NOMO-1 (cell line): ENCODE data around the gene ALDH3B2.
"Not testable (repeated sequence)": the region's sequence is repeated elsewhere in the genome, so short reads cannot be mapped to it uniquely, and the experiment has no call there.

Source experiments
- DNase-seq, 2 experiments: peaks; one replicate each; lab custom pipeline; 2025; ENCODE audit not compliant: unreplicated experiment in 2 of 2; lab: John Stamatoyannopoulos, UW

ALDH3B2 gene

GRCh38 chr11:67674442-67674871 is at the start of gene ALDH3B2:
Gene ALDH3B2, minus strand, starts transcription at chr11:67674623. Its CDS starts 7,688 bp downstream, at chr11:67666935.
- DNase-seq, result no peak

GRCh38 chr11:67723036-67723435 is 48.6 kb upstream of the ALDH3B2 start:
- not testable (repeated sequence) for DNase-seq

- DNase-seq, result not testable (repeated sequence)
Measured at GRCh38 chr11:67716226-67716625, 41.8 kb upstream of the ALDH3B2 start.

GRCh38 chr11:67715801-67716200 is 41.4 kb upstream of the ALDH3B2 start:
- DNase-seq, result not testable (repeated sequence)

- not testable (repeated sequence) for DNase-seq
Measured at GRCh38 chr11:67713892-67714509, 39.6 kb upstream of the ALDH3B2 start.

GRCh38 chr11:67711676-67712075 is 37.3 kb upstream of the ALDH3B2 start:
- not testable (repeated sequence) for DNase-seq

- DNase-seq, result not testable (repeated sequence)
Measured at GRCh38 chr11:67711212-67711611, 36.8 kb upstream of the ALDH3B2 start.

- not testable (repeated sequence) for DNase-seq
Measured at GRCh38 chr11:67709806-67710205, 35.4 kb upstream of the ALDH3B2 start.

- DNase-seq, result peak in 1 of 2 experiments; percentile 33
Measured at GRCh38 chr11:67705264-67705663, 30.8 kb upstream of the ALDH3B2 start.

GRCh38 chr11:67704524-67704923 is 30.1 kb upstream of the ALDH3B2 start:
- no peak for DNase-seq

GRCh38 chr11:67703709-67704108 is 29.3 kb upstream of the ALDH3B2 start:
- DNase-seq, result not testable (repeated sequence)

GRCh38 chr11:67700548-67701262 is 26.3 kb upstream of the ALDH3B2 start:
- DNase-seq, result no peak

- no peak for DNase-seq
Measured at GRCh38 chr11:67700141-67700540, 25.7 kb upstream of the ALDH3B2 start.

- DNase-seq, result no peak
Measured at GRCh38 chr11:67699521-67699920, 25.1 kb upstream of the ALDH3B2 start.

GRCh38 chr11:67698247-67698646 is 23.8 kb upstream of the ALDH3B2 start:
- DNase-seq, result no peak

GRCh38 chr11:67697846-67698245 is 23.4 kb upstream of the ALDH3B2 start:
- no peak for DNase-seq

GRCh38 chr11:67696998-67697397 is 22.6 kb upstream of the ALDH3B2 start:
- DNase-seq, result no peak

- no peak for DNase-seq
Measured at GRCh38 chr11:67695606-67696005, 21.2 kb upstream of the ALDH3B2 start.

- DNase-seq, result no peak
Measured at GRCh38 chr11:67694875-67695555, 20.6 kb upstream of the ALDH3B2 start.

- peak in 1 of 2 experiments; percentile 23 for DNase-seq
Measured at GRCh38 chr11:67691149-67691548, 16.7 kb upstream of the ALDH3B2 start.

GRCh38 chr11:67689178-67689577 is 14.8 kb upstream of the ALDH3B2 start:
- DNase-seq, result no peak

- DNase-seq, result no peak
Measured at GRCh38 chr11:67687986-67688385, 13.6 kb upstream of the ALDH3B2 start.
